Activated CD8-positive, alpha-beta memory T cell treated with anti-CD3 and anti-CD28 coated beads for 1 hour (primary cell): ENCODE results near the gene BIVM.

Source experiments
- DNase-seq, 2 donors: peaks; one replicate each; pipeline ENCODE4 v3.0.0-alpha.2; 2020; ENCODE audit warnings: low read depth in 1 of 2; ENCODE audit errors: extremely low read depth in 1 of 2

The BIVM gene

GRCh38 chr13:102838273-102838672, 39.4 kb downstream of the BIVM start:
- no peak for DNase-seq

- no peak for DNase-seq
Measured at GRCh38 chr13:102838982-102839381, 40.1 kb downstream of the BIVM start.

GRCh38 chr13:102839462-102839861, 40.5 kb downstream of the BIVM start:
- DNase-seq: no peak

- no peak for DNase-seq
Measured at GRCh38 chr13:102845289-102845629, 46.3 kb downstream of the BIVM start.

GRCh38 chr13:102845630-102846260, 46.8 kb downstream of the BIVM start, which contains the start of gene ERCC5:
TSS of gene ERCC5 (plus strand) at chr13:102846032. CDS start at chr13:102846267, 235 bp downstream.
- peak; percentile 88 to 89 for DNase-seq

GRCh38 chr13:102846261-102847015, 47.5 kb downstream of the BIVM start:
- DNase-seq: peak in 1 of 2 donors; percentile 13

- DNase-seq: no peak
Measured at GRCh38 chr13:102847272-102848234, 48.6 kb downstream of the BIVM start.

GRCh38 chr13:102848956-102849355, 50.0 kb downstream of the BIVM start:
- no peak for DNase-seq

- DNase-seq: no peak
Measured at GRCh38 chr13:102852556-102852955, 53.6 kb downstream of the BIVM start.

- DNase-seq: no peak
Measured at GRCh38 chr13:102854675-102855074, 55.8 kb downstream of the BIVM start.

GRCh38 chr13:102856557-102856956, 57.6 kb downstream of the BIVM start:
- no peak for DNase-seq

GRCh38 chr13:102862624-102863210, 63.8 kb downstream of the BIVM start:
- no peak for DNase-seq

GRCh38 chr13:102863590-102863989, 64.7 kb downstream of the BIVM start:
- no peak for DNase-seq

GRCh38 chr13:102868366-102868936, 69.5 kb downstream of the BIVM start:
- no peak for DNase-seq

GRCh38 chr13:102869948-102870676, 71.2 kb downstream of the BIVM start:
- DNase-seq: no peak

GRCh38 chr13:102870677-102871415, 71.9 kb downstream of the BIVM start:
- peak in 1 of 2 donors; percentile 13 for DNase-seq

- no peak for DNase-seq
Measured at GRCh38 chr13:102872131-102872530, 73.2 kb downstream of the BIVM start.

GRCh38 chr13:102872531-102872930, 73.6 kb downstream of the BIVM start:
- DNase-seq: no peak

GRCh38 chr13:102873653-102874052, 74.7 kb downstream of the BIVM start:
- no peak for DNase-seq
